Glutamatergic neuron (in vitro differentiated cells): ENCODE measurements around the gene JMY. TPM values are rescaled to one million over a fixed set of nuclear protein-coding genes. Genes with fewer than 3 reads are reported as not detected.
A peak's percentile ranks its signal among the peaks of the same experiment; 100 is the strongest.
"Not testable (repeated sequence)": the region's sequence is repeated elsewhere in the genome, so short reads cannot be mapped to it uniquely, and the experiment has no call there.

Experiments
- DNase-seq: peaks from one replicate; pipeline ENCODE4 v3.0.0; 2022
- H3K27ac Mint-ChIP-seq: one replicate; pipeline ENCODE4 v1.8.0; 2020; ENCODE audit warnings: mild to moderate bottlenecking, mixed read lengths, inconsistent platforms; ENCODE audit not compliant: unreplicated experiment
- H3K27me3 Mint-ChIP-seq: one replicate; pipeline ENCODE4 v1.8.0; 2020; ENCODE audit warnings: mild to moderate bottlenecking, moderate library complexity, mixed read lengths, inconsistent platforms; ENCODE audit not compliant: unreplicated experiment
- H3K36me3 Mint-ChIP-seq: one replicate; pipeline ENCODE4 v1.8.0; 2020; ENCODE audit warnings: mild to moderate bottlenecking, mixed read lengths, inconsistent platforms; ENCODE audit not compliant: unreplicated experiment
- H3K4me1 Mint-ChIP-seq: one replicate; pipeline ENCODE4 v1.8.0; 2020; ENCODE audit warnings: mild to moderate bottlenecking, low read depth, mixed read lengths, inconsistent platforms; ENCODE audit not compliant: unreplicated experiment
- H3K4me3 Mint-ChIP-seq: one replicate; pipeline ENCODE4 v1.8.0; 2020; ENCODE audit warnings: mild to moderate bottlenecking, mixed read lengths, inconsistent platforms; ENCODE audit not compliant: unreplicated experiment
- H3K9me3 Mint-ChIP-seq: one replicate; pipeline ENCODE4 v1.8.0; 2020; ENCODE audit warnings: mild to moderate bottlenecking, moderate library complexity, mixed read lengths, inconsistent platforms; ENCODE audit not compliant: unreplicated experiment
- CTCF ChIP-seq: fragments of 200-600 bp; sonication (generic); IDR thresholded peaks from one replicate; pipeline ENCODE4 v1.5.0; 2021; ENCODE audit not compliant: partially characterized antibody, unreplicated experiment
- total RNA-seq: library from RNA; stranded (reverse); fragmentation: NEBNext Ultra II Directional; extraction: Animal tissue kit (Norgen Biotek cat#: 25700); gene quantifications from one replicate; pipeline ENCODE4 v1.2.1, GENCODE V29; 2021; ENCODE audit not compliant: unreplicated experiment

JMY gene
- total RNA-seq, 1 donor from 2014 or later: 22.2 TPM

GRCh38 chr5:79242242-79243039, 6.5 kb downstream of the JMY start:
- H3K36me3 Mint-ChIP-seq: no peaks in the 10 kb centered on the region

GRCh38 chr5:79243224-79243623, 7.3 kb downstream of the JMY start:
- TF ChIP-seq CTCF: no peak
- peaks cover 16% of the 10 kb centered on the region for H3K4me1 Mint-ChIP-seq
- H3K9me3 Mint-ChIP-seq: no peaks in the 10 kb centered on the region
- DNase-seq: no peak
- no peaks in the 10 kb centered on the region for H3K36me3 Mint-ChIP-seq
- H3K4me3 Mint-ChIP-seq: no peak overlapping the region
- H3K27ac Mint-ChIP-seq: no peak overlapping the region
- peaks cover 4% of the 10 kb centered on the region for H3K27me3 Mint-ChIP-seq

More at GRCh38 chr5:79242242-79243039, 6.5 kb downstream of the JMY start:
- Mint-ChIP-seq H3K4me3 (peak overlapping the region; percentile 38), H3K9me3 (peaks cover 5% of the 10 kb centered on the region), H3K4me1 (peaks cover 19% of the 10 kb centered on the region), H3K27me3 (peaks cover 9% of the 10 kb centered on the region), H3K27ac (no peak overlapping the region)
- no peak for TF ChIP-seq CTCF
- DNase-seq: no peak

- not testable (repeated sequence) for H3K36me3 Mint-ChIP-seq, H3K27ac Mint-ChIP-seq, H3K4me1 Mint-ChIP-seq, H3K27me3 Mint-ChIP-seq, H3K9me3 Mint-ChIP-seq, H3K4me3 Mint-ChIP-seq, DNase-seq
Observed at GRCh38 chr5:79254067-79254466, 18.1 kb downstream of the JMY start.

GRCh38 chr5:79255786-79256557, 20.0 kb downstream of the JMY start:
- H3K36me3 Mint-ChIP-seq: no peaks in the 10 kb centered on the region
- H3K4me1 Mint-ChIP-seq: peaks cover 8% of the 10 kb centered on the region
- TF ChIP-seq CTCF: peak; percentile 64
- no peaks in the 10 kb centered on the region for H3K9me3 Mint-ChIP-seq
- H3K27ac Mint-ChIP-seq: no peak overlapping the region
- H3K4me3 Mint-ChIP-seq: no peak overlapping the region
- H3K27me3 Mint-ChIP-seq: peaks cover 2% of the 10 kb centered on the region
- peak; percentile 59 for DNase-seq

GRCh38 chr5:79256563-79256962, 20.6 kb downstream of the JMY start:
- no peak overlapping the region for H3K4me3 Mint-ChIP-seq
- peaks cover 8% of the 10 kb centered on the region for H3K4me1 Mint-ChIP-seq
- no peak overlapping the region for H3K27ac Mint-ChIP-seq
- TF ChIP-seq CTCF: no peak
- no peaks in the 10 kb centered on the region for H3K36me3 Mint-ChIP-seq
- H3K27me3 Mint-ChIP-seq: peaks cover 2% of the 10 kb centered on the region
- H3K9me3 Mint-ChIP-seq: no peaks in the 10 kb centered on the region
- no peak for DNase-seq
